ENCODE measurements around the gene TPR. TPM values are rescaled to one million over a fixed set of nuclear protein-coding genes. Genes with fewer than 3 reads are reported as not detected.

Gene TPR
- total and polyA plus RNA-seq, 2 donors (not counting 1 experiment from before 2014, with no cell fraction given): 30.0 to 141 TPM

GRCh38 chr1:186302381-186302920 is 72.6 kb downstream of the TPR start:
- ChIA-PET CTCF (no interaction called here), POLR2A (no interaction called here)
- 93% methylated on average over 2 of the region's 3 CpGs for WGBS (ENCODE audit: insufficient coverage)
- no peaks in the 10 kb centered on the region for H3K9me3 Mint-ChIP-seq (ENCODE audit: insufficient read depth)
- Histone ChIP-seq H3K9ac (ENCODE audit: low read length) (no peak overlapping the region), H3K27me3 (replicated peaks in 1 of 4; ENCODE audit: control extremely low read depth in 1 of 4, control insufficient read depth in 3 of 4, insufficient read depth in 4 of 4, low read length in 3 of 4) (no peaks in the 10 kb centered on the region), H3K9me3 (ENCODE audit: control extremely low read depth in 1 of 3, control insufficient read depth in 2 of 3, insufficient read depth in 1 of 3, low read length in 2 of 3) (no peaks in the 10 kb centered on the region), H3K27ac (ENCODE audit: low read length in 2 of 2) (no peak overlapping the region), H3K79me2 (ENCODE audit: control insufficient read depth, insufficient read depth, low read length) (no peaks in the 10 kb centered on the region), H3K4me3 (ENCODE audit: control extremely low read depth in 1 of 5, extremely low read depth in 1 of 5, insufficient read depth in 1 of 5, low read depth in 2 of 5, low read length in 4 of 5) (no peak overlapping the region), H4K20me1 (ENCODE audit: control insufficient read depth, insufficient read depth, low read length, poor library complexity, severe bottlenecking) (no peaks in the 10 kb centered on the region), H3K36me3 (replicated peaks in 1 of 2; ENCODE audit: control extremely low read depth in 1 of 2, control insufficient read depth in 1 of 2, extremely low read depth in 1 of 2, insufficient read depth in 2 of 2, low read length in 1 of 2) (no peaks in the 10 kb centered on the region), H3K4me2 (replicated peaks; ENCODE audit: low read depth, low read length, poor library complexity, severe bottlenecking) (no peak overlapping the region), H3K4me1 (ENCODE audit: control insufficient read depth in 2 of 2, insufficient read depth in 2 of 2, low read length in 2 of 2) (no peaks in the 10 kb centered on the region), H2AFZ (ENCODE audit: insufficient read depth, low read depth, low read length, poor library complexity, severe bottlenecking) (no peak overlapping the region)
- TF ChIP-seq CTCF (IDR thresholded peaks at IDR 0.05) (no peak), EZH2 (IDR thresholded peaks at IDR 0.05; ENCODE audit: borderline replicate concordance, insufficient read depth, low read depth, low read length, poor library complexity, severe bottlenecking) (no peak)
- H3K27me3 Mint-ChIP-seq: no peaks in the 10 kb centered on the region
- H3K27ac Mint-ChIP-seq: no peak overlapping the region
- no peak overlapping the region for H3K4me3 Mint-ChIP-seq
- peaks cover 9% of the 10 kb centered on the region for H3K4me1 Mint-ChIP-seq
- intact Hi-C loops (cut with micrococcal nuclease): no loop called here
- ATAC-seq (ENCODE audit: low read depth) (no peak), DNase-seq (no peak)

- DNase-seq (no peak), ATAC-seq (ENCODE audit: low read depth) (no peak)
- Histone ChIP-seq H3K27ac (ENCODE audit: low read length in 2 of 2) (no peak overlapping the region), H4K20me1 (ENCODE audit: control insufficient read depth, insufficient read depth, low read length, poor library complexity, severe bottlenecking) (no peaks in the 10 kb centered on the region), H3K4me2 (replicated peaks; ENCODE audit: low read depth, low read length, poor library complexity, severe bottlenecking) (no peak overlapping the region), H3K27me3 (replicated peaks in 1 of 4; ENCODE audit: control extremely low read depth in 1 of 4, control insufficient read depth in 3 of 4, insufficient read depth in 4 of 4, low read length in 3 of 4) (no peaks in the 10 kb centered on the region), H3K9ac (ENCODE audit: low read length) (no peak overlapping the region), H3K4me1 (ENCODE audit: control insufficient read depth in 2 of 2, insufficient read depth in 2 of 2, low read length in 2 of 2) (no peaks in the 10 kb centered on the region), H3K79me2 (ENCODE audit: control insufficient read depth, insufficient read depth, low read length) (no peaks in the 10 kb centered on the region), H3K36me3 (replicated peaks in 1 of 2; ENCODE audit: control extremely low read depth in 1 of 2, control insufficient read depth in 1 of 2, extremely low read depth in 1 of 2, insufficient read depth in 2 of 2, low read length in 1 of 2) (no peaks in the 10 kb centered on the region), H2AFZ (ENCODE audit: insufficient read depth, low read depth, low read length, poor library complexity, severe bottlenecking) (no peak overlapping the region), H3K4me3 (ENCODE audit: control extremely low read depth in 1 of 5, extremely low read depth in 1 of 5, insufficient read depth in 1 of 5, low read depth in 2 of 5, low read length in 4 of 5) (no peak overlapping the region), H3K9me3 (ENCODE audit: control extremely low read depth in 1 of 3, control insufficient read depth in 2 of 3, insufficient read depth in 1 of 3, low read length in 2 of 3) (no peaks in the 10 kb centered on the region)
- no peak overlapping the region for H3K4me3 Mint-ChIP-seq
- no peak overlapping the region for H3K27ac Mint-ChIP-seq
- intact Hi-C loops (cut with micrococcal nuclease): no loop called here
- WGBS (ENCODE audit: insufficient coverage): 77% methylated on average over 6 of the region's 7 CpGs
- peaks cover 8% of the 10 kb centered on the region for H3K4me1 Mint-ChIP-seq
- TF ChIP-seq EZH2 (IDR thresholded peaks at IDR 0.05; ENCODE audit: borderline replicate concordance, insufficient read depth, low read depth, low read length, poor library complexity, severe bottlenecking) (no peak), CTCF (IDR thresholded peaks at IDR 0.05) (no peak)
- POLR2A ChIA-PET: no interaction called here
- CTCF ChIA-PET: no interaction called here
- no peaks in the 10 kb centered on the region for H3K9me3 Mint-ChIP-seq (ENCODE audit: insufficient read depth)
- no peaks in the 10 kb centered on the region for H3K27me3 Mint-ChIP-seq
These were observed 73.6 kb downstream of the TPR start for GRCh38 chr1:186301448-186301847.

Data from B cell (primary cell).